NCI-H82 (cell line): ENCODE results near the gene L1CAM.
A peak's percentile ranks its signal among the peaks of the same experiment; 100 is the strongest.
"Not testable (repeated sequence)": the region's sequence is repeated elsewhere in the genome, so short reads cannot be mapped to it uniquely, and the experiment has no call there.

Source experiments
- DNase-seq: peaks from one replicate; lab custom pipeline; 2025; lab: John Stamatoyannopoulos, UW

The L1CAM gene

GRCh38 chrX:153829799-153830639 is 56.0 kb downstream of the L1CAM start, which contains the start of gene PDZD4:
PDZD4 (minus strand) TSS chrX:153830544; CDS start chrX:153830298, 246 bp downstream.
- DNase-seq: peak; percentile 36

- no peak for DNase-seq
Observed at GRCh38 chrX:153829549-153829798, 56.5 kb downstream of the L1CAM start.

- DNase-seq: peak; percentile 39
Observed at GRCh38 chrX:153828723-153829548, 57.0 kb downstream of the L1CAM start.

- DNase-seq: no peak
Observed at GRCh38 chrX:153828308-153828707, 57.7 kb downstream of the L1CAM start.

GRCh38 chrX:153827903-153828302 is 58.1 kb downstream of the L1CAM start:
- no peak for DNase-seq

GRCh38 chrX:153827016-153827415 is 59.0 kb downstream of the L1CAM start:
- no peak for DNase-seq

- no peak for DNase-seq
Observed at GRCh38 chrX:153825042-153825441, 60.9 kb downstream of the L1CAM start.

GRCh38 chrX:153824348-153824747 is 61.6 kb downstream of the L1CAM start:
- DNase-seq: no peak

- DNase-seq: no peak
Observed at GRCh38 chrX:153821066-153821465, 64.9 kb downstream of the L1CAM start.

GRCh38 chrX:153820601-153821000 is 65.4 kb downstream of the L1CAM start:
- DNase-seq: peak; percentile 32

GRCh38 chrX:153819384-153820040 is 66.5 kb downstream of the L1CAM start:
- DNase-seq: peak; percentile 50

GRCh38 chrX:153818571-153819383 is 67.2 kb downstream of the L1CAM start:
- DNase-seq: peak; percentile 71

- not testable (repeated sequence) for DNase-seq
Observed at GRCh38 chrX:153818064-153818463, 67.9 kb downstream of the L1CAM start.

GRCh38 chrX:153816831-153817690 is 68.9 kb downstream of the L1CAM start:
- DNase-seq: no peak

- DNase-seq: no peak
Observed at GRCh38 chrX:153814591-153815315, 71.2 kb downstream of the L1CAM start.

GRCh38 chrX:153813161-153813560 is 72.8 kb downstream of the L1CAM start:
- DNase-seq: no peak

- DNase-seq: no peak
Observed at GRCh38 chrX:153812220-153812619, 73.8 kb downstream of the L1CAM start.
